Neural progenitor cell (in vitro differentiated cells): ENCODE results near the gene SHROOM3. TPM values are rescaled to one million over a fixed set of nuclear protein-coding genes. Genes with fewer than 3 reads are reported as not detected.

ENCODE experiments used
- DNase-seq: peaks from one replicate; pipeline ENCODE4 v3.0.0-alpha.2; 2016; ENCODE audit warnings: low spot score
- H2AFZ ChIP-seq: fragments of 200-600 bp; sonication (generic); replicated peaks from 2 replicates; pipeline ENCODE4 v1.6.1; 2016; ENCODE audit warnings: antibody characterized with exemption
- H3F3A ChIP-seq: fragments of 200-600 bp; sonication (generic); 2 replicates; pipeline ENCODE4 v1.6.1; 2016; ENCODE audit warnings: antibody characterized with exemption, low read depth
- H3K27ac ChIP-seq: fragments of 200-600 bp; sonication (generic); 2 replicates; pipeline ENCODE4 v1.5.1; 2016; ENCODE audit warnings: mild to moderate bottlenecking
- H3K27me3 ChIP-seq: fragments of 200-600 bp; sonication (generic); 2 replicates; pipeline ENCODE4 v1.6.1; 2016; ENCODE audit warnings: mild to moderate bottlenecking, moderate library complexity
- H3K36me3 ChIP-seq: fragments of 200-600 bp; sonication (generic); 2 replicates; pipeline ENCODE4 v1.5.1; 2016
- H3K4me1 ChIP-seq: fragments of 200-600 bp; sonication (generic); 2 replicates; pipeline ENCODE4 v1.6.1; 2016; ENCODE audit warnings: mixed run types
- H3K4me2 ChIP-seq: fragments of 200-600 bp; sonication (generic); 2 replicates; pipeline ENCODE4 v1.6.1; 2016
- H3K4me3 ChIP-seq: fragments of 200-600 bp; sonication (generic); 2 replicates; pipeline ENCODE4 v1.5.1; 2016
- H3K79me2 ChIP-seq: fragments of 200-600 bp; sonication (generic); 2 replicates; pipeline ENCODE4 v1.6.1; 2016; ENCODE audit warnings: low read depth
- H3K9ac ChIP-seq: fragments of 200-600 bp; sonication (generic); 2 replicates; pipeline ENCODE4 v1.6.1; 2016
- H3K9me3 ChIP-seq: fragments of 200-600 bp; sonication (generic); 2 replicates; pipeline ENCODE4 v1.5.1; 2016; ENCODE audit warnings: low read depth
- H4K20me1 ChIP-seq: fragments of 200-600 bp; sonication (generic); 2 replicates; pipeline ENCODE4 v1.6.1; 2016; ENCODE audit warnings: low read depth
- H3K27ac Mint-ChIP-seq: 3 replicates; pipeline ENCODE4 v1.8.0; 2021; ENCODE audit warnings: mixed read lengths
- H3K27me3 Mint-ChIP-seq: 2 replicates; pipeline ENCODE4 v1.8.0; 2022; ENCODE audit warnings: low read depth, mild to moderate bottlenecking, inconsistent platforms, moderate library complexity, mixed read lengths; ENCODE audit not compliant: insufficient read depth
- H3K36me3 Mint-ChIP-seq: 3 replicates; pipeline ENCODE4 v1.8.0; 2021; ENCODE audit warnings: mixed read lengths
- H3K4me1 Mint-ChIP-seq: 3 replicates; pipeline ENCODE4 v1.8.0; 2021; ENCODE audit warnings: mixed read lengths
- H3K4me3 Mint-ChIP-seq: 3 replicates; pipeline ENCODE4 v1.8.0; 2021; ENCODE audit warnings: mild to moderate bottlenecking, moderate library complexity, mixed read lengths
- H3K9me3 Mint-ChIP-seq: 3 replicates; pipeline ENCODE4 v1.8.0; 2020; ENCODE audit warnings: mixed read lengths
- CTCF ChIP-seq: fragments of 200-600 bp; sonication (generic); IDR thresholded peaks from 2 replicates; pipeline ENCODE4 v1.5.1; 2017; ENCODE audit warnings: antibody characterized with exemption, mild to moderate bottlenecking
- EZH2 ChIP-seq: fragments of 200-600 bp; sonication (generic); IDR thresholded peaks from 2 replicates; pipeline ENCODE4 v1.6.1; 2017; ENCODE audit warnings: antibody characterized with exemption, mild to moderate bottlenecking, moderate library complexity
- EZH2phosphoT487 ChIP-seq: fragments of 200-600 bp; sonication (generic); IDR thresholded peaks from 2 replicates; pipeline ENCODE4 v1.6.1; 2017; ENCODE audit warnings: antibody characterized with exemption
- total RNA-seq: library from RNA; depleted of rRNA; stranded (reverse); fragments of >200 nt; gene quantifications from 2 replicates; pipeline ENCODE4 v1.2.3, GENCODE V29; 2015; ENCODE audit warnings: low replicate concordance

The SHROOM3 gene
- total RNA-seq, 1 donor from 2014 or later: 36.6 TPM

- Histone ChIP-seq H3K9ac (no peak overlapping the region), H3K4me3 (no peak overlapping the region), H2AFZ (no peak overlapping the region), H4K20me1 (peaks cover 16% of the 10 kb centered on the region), H3K27ac (no peak overlapping the region), H3K4me1 (peaks cover 22% of the 10 kb centered on the region), H3K27me3 (no peaks in the 10 kb centered on the region), H3K36me3 (no peaks in the 10 kb centered on the region), H3K9me3 (no peaks in the 10 kb centered on the region), H3K4me2 (no peak overlapping the region), H3K79me2 (no peaks in the 10 kb centered on the region), H3F3A (peaks cover 5% of the 10 kb centered on the region)
- no peaks in the 10 kb centered on the region for H3K9me3 Mint-ChIP-seq
- H3K4me3 Mint-ChIP-seq: no peak overlapping the region
- H3K27me3 Mint-ChIP-seq: peaks cover 5% of the 10 kb centered on the region
- DNase-seq: no peak
- no peak overlapping the region for H3K27ac Mint-ChIP-seq
- peaks cover 28% of the 10 kb centered on the region for H3K36me3 Mint-ChIP-seq
- H3K4me1 Mint-ChIP-seq: peaks cover 29% of the 10 kb centered on the region
- no peak for TF ChIP-seq EZH2phosphoT487
- no peak for TF ChIP-seq EZH2
Measured at GRCh38 chr4:76628251-76628650, 193.2 kb downstream of the SHROOM3 start.

DNA sequence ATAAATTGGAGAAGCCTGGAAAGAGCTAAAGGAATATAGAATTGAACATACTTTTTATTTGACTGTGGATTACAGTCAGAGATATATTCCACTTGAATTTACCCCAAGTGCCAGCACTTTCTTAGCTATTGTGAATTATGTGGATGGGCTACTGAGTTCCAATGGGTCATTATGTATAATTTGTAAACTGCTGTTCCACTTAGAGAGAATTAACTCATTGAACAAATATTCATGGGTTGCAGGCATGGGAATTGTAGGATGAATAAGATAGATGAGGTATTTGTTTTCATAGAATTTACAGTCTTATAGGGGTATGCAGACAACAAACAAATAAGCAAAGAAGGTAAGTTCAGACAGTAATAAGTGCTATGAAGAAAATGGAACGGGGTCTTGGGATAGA, 195.7 kb downstream of the SHROOM3 start:
- H3K36me3 ChIP-seq: no peaks in the 10 kb centered on the region
- H3K27me3 ChIP-seq: no peaks in the 10 kb centered on the region
- no peaks in the 10 kb centered on the region for H3K9me3 ChIP-seq
- Mint-ChIP-seq H3K9me3 (no peaks in the 10 kb centered on the region), H3K4me3 (no peak overlapping the region), H3K4me1 (peaks cover 9% of the 10 kb centered on the region), H3K36me3 (peaks cover 37% of the 10 kb centered on the region), H3K27ac (no peak overlapping the region), H3K27me3 (peaks cover 6% of the 10 kb centered on the region)
- DNase-seq: no peak
- H4K20me1 ChIP-seq: peaks cover 9% of the 10 kb centered on the region
- no peak overlapping the region for H3K4me2 ChIP-seq
- TF ChIP-seq EZH2phosphoT487: no peak
- no peak for TF ChIP-seq EZH2
- TF ChIP-seq CTCF: no peak
- peaks cover 7% of the 10 kb centered on the region for H3K4me1 ChIP-seq
- no peak overlapping the region for H3K27ac ChIP-seq
- H3K4me3 ChIP-seq: no peak overlapping the region
- no peak overlapping the region for H2AFZ ChIP-seq
- peaks cover 5% of the 10 kb centered on the region for H3F3A ChIP-seq
- H3K9ac ChIP-seq: no peak overlapping the region
- no peaks in the 10 kb centered on the region for H3K79me2 ChIP-seq

- H3K27ac Mint-ChIP-seq: no peak overlapping the region
- H3K9ac ChIP-seq: no peak overlapping the region
- H3K4me3 Mint-ChIP-seq: no peak overlapping the region
Measured at GRCh38 chr4:76634220-76634619, 199.2 kb downstream of the SHROOM3 start.

More at GRCh38 chr4:76634220-76634619, 199.2 kb downstream of the SHROOM3 start:
- Histone ChIP-seq H4K20me1 (no peaks in the 10 kb centered on the region), H3K4me1 (peaks cover 7% of the 10 kb centered on the region), H3K4me3 (no peak overlapping the region), H2AFZ (no peak overlapping the region), H3K4me2 (no peak overlapping the region), H3K27me3 (no peaks in the 10 kb centered on the region), H3F3A (no peaks in the 10 kb centered on the region), H3K79me2 (no peaks in the 10 kb centered on the region), H3K36me3 (no peaks in the 10 kb centered on the region), H3K27ac (no peak overlapping the region), H3K9me3 (no peaks in the 10 kb centered on the region)
- H3K36me3 Mint-ChIP-seq: peaks cover 46% of the 10 kb centered on the region
- H3K4me1 Mint-ChIP-seq: peaks cover under 1% of the 10 kb centered on the region
- TF ChIP-seq EZH2phosphoT487: no peak
- no peak for TF ChIP-seq CTCF
- TF ChIP-seq EZH2: no peak
- peaks cover 6% of the 10 kb centered on the region for H3K27me3 Mint-ChIP-seq
- no peak for DNase-seq
- no peaks in the 10 kb centered on the region for H3K9me3 Mint-ChIP-seq
